Ovary (tissue), 3 donors: ENCODE measurements around the gene AUTS2.

Source experiments
- CTCF ChIP-seq, 3 donors: fragments of 450-650 bp in 2 of 3; fragments of 200-600 bp in 1 of 3; IDR thresholded peaks; one replicate each; pipeline versions ENCODE4 v1.5.1 to v1.8.0; 2016 to 2022; ENCODE audit warnings: antibody characterized with exemption in 3 of 3, mild to moderate bottlenecking in 1 of 3
- EP300 ChIP-seq: sonication (generic); formaldehyde crosslinking; IDR thresholded peaks from one replicate; pipeline ENCODE4 v1.6.1; 2017; ENCODE audit warnings: antibody characterized with exemption
- POLR2A ChIP-seq: fragments of 450-650 bp; IDR thresholded peaks from one replicate; pipeline ENCODE4 v1.6.1; 2017; ENCODE audit warnings: antibody characterized with exemption, mild to moderate bottlenecking, moderate library complexity
- donor health status: DM: no; HTN: no; CAD: no.

GRCh38 chr7:70210200-70210935 lies 612.1 kb downstream of the AUTS2 start:
- TF ChIP-seq POLR2A (no peak), CTCF (IDR thresholded peaks at IDR 0.05) (no peak), EP300 (no peak)
